OCI-LY7 (cell line): ENCODE measurements around the gene PPP1R27. TPM values are rescaled to one million over a fixed set of nuclear protein-coding genes. Genes with fewer than 3 reads are reported as not detected.

ENCODE experiments used
- BruUV-seq: library from RNA; stranded (reverse); fragments of 400-500 nt; replicated peaks from 2 replicates; lab custom pipeline; 2021; lab: Mats Ljungman, UMichigan
- CTCF ChIA-PET: fragments of 300-600 bp; sonication (Branson Sonifier 250); formaldehyde crosslinking; loops from one replicate; lab custom pipeline; 2022; ENCODE audit warnings: antibody characterized with exemption; ENCODE audit not compliant: unreplicated experiment; lab: Charles Lee
- POLR2A ChIA-PET: fragments of 300-600 bp; sonication (Branson Sonifier 250); formaldehyde crosslinking; loops from one replicate; lab custom pipeline; 2022; ENCODE audit warnings: antibody characterized with exemption; lab: Charles Lee
- DNase-seq: peaks from one replicate; pipeline ENCODE4 v3.0.0-alpha.2; 2015; ENCODE audit warnings: low spot score
- H2AFZ ChIP-seq: fragments of 200-600 bp; sonication (generic), shearing (Covaris generic); 2 replicates; pipeline ENCODE4 v1.6.1; 2014; ENCODE audit warnings: mild to moderate bottlenecking, antibody characterized with exemption, low read length, moderate library complexity
- H3K27ac ChIP-seq: fragments of 200-600 bp; sonication (generic); 2 replicates; pipeline ENCODE4 v1.5.1; 2014; ENCODE audit warnings: mixed run types, low read depth, mild to moderate bottlenecking, moderate library complexity, low read length, inconsistent platforms; ENCODE audit not compliant: poor library complexity, severe bottlenecking
- H3K36me3 ChIP-seq: fragments of 200-600 bp; sonication (generic); 2 replicates; pipeline ENCODE4 v1.6.1; 2014; ENCODE audit warnings: mild to moderate bottlenecking, antibody characterized with exemption, low read length, moderate library complexity, mixed read lengths; ENCODE audit not compliant: insufficient read depth
- H3K4me1 ChIP-seq: fragments of 200-600 bp; sonication (generic); 2 replicates; pipeline ENCODE4 v1.5.1; 2014; ENCODE audit warnings: mild to moderate bottlenecking, low read length; ENCODE audit not compliant: insufficient read depth, poor library complexity, severe bottlenecking
- H3K4me2 ChIP-seq: fragments of 200-600 bp; sonication (generic); 2 replicates; pipeline ENCODE4 v1.6.1; 2014; ENCODE audit warnings: mild to moderate bottlenecking, low read length
- H3K4me3 ChIP-seq: fragments of 200-600 bp; sonication (generic); 2 replicates; pipeline ENCODE4 v1.5.1; 2014; ENCODE audit warnings: mild to moderate bottlenecking, low read depth, low read length; ENCODE audit not compliant: poor library complexity, severe bottlenecking
- H3K79me2 ChIP-seq: fragments of 200-600 bp; sonication (generic); 2 replicates; pipeline ENCODE4 v1.6.1; 2016; ENCODE audit warnings: low read depth, mild to moderate bottlenecking, low read length, moderate library complexity, mixed read lengths; ENCODE audit not compliant: insufficient read depth
- H3K9me2 ChIP-seq: fragments of 200-600 bp; sonication (generic); 2 replicates; pipeline ENCODE4 v1.6.1; 2016; ENCODE audit warnings: mild to moderate bottlenecking, low read length, mixed read lengths; ENCODE audit not compliant: insufficient read depth
- H3K9me3 ChIP-seq: fragments of 200-600 bp; sonication (generic); 2 replicates; pipeline ENCODE4 v1.6.1; 2014; ENCODE audit warnings: mild to moderate bottlenecking, mixed run types, low read length, mixed read lengths
- H4K20me1 ChIP-seq: fragments of 200-600 bp; sonication (generic); 2 replicates; pipeline ENCODE4 v1.6.1; 2014; ENCODE audit warnings: mild to moderate bottlenecking, antibody characterized with exemption, low read length, moderate library complexity, mixed read lengths; ENCODE audit not compliant: insufficient read depth
- CTCF ChIP-seq: fragments of 200-600 bp; sonication (generic); conservative IDR thresholded peaks from 2 replicates; pipeline ENCODE4 v1.5.1; 2014; ENCODE audit warnings: mild to moderate bottlenecking, antibody characterized with exemption, low read length, moderate library complexity, mixed read lengths
- EZH2phosphoT487 ChIP-seq: fragments of 200-600 bp; sonication (generic); IDR thresholded peaks from 2 replicates; pipeline ENCODE4 v1.6.1; 2018; ENCODE audit warnings: low read depth, borderline replicate concordance, mild to moderate bottlenecking, mixed run types, antibody characterized with exemption, low read length, moderate library complexity, mixed read lengths
- intact Hi-C: fragments of 100-400 bp; cut with micrococcal nuclease; formaldehyde crosslinking; loops from one replicate; pipeline ENCODE4 v1.10.0; 2022; ENCODE audit not compliant: unreplicated experiment
- total RNA-seq, 2 experiments: library from RNA; depleted of rRNA in 1 of 2; stranded (reverse); fragments of >200 nt in 1 of 2; shearing (Covaris generic) in 1 of 2; gene quantifications; 2 replicates each; pipeline ENCODE4 v1.2.3, GENCODE V29; 2014 to 2022

Gene PPP1R27
- total RNA-seq, 2 experiments from 2014 or later = not detected

GRCh38 chr17:81838753-81839255 lies 4.0 kb upstream of the PPP1R27 start:
- Histone ChIP-seq H3K4me3 (no peak overlapping the region), H3K4me1 (peaks cover 8% of the 10 kb centered on the region), H3K9me2 (no peaks in the 10 kb centered on the region), H3K4me2 (no peak overlapping the region), H3K36me3 (peaks cover 16% of the 10 kb centered on the region), H4K20me1 (no peaks in the 10 kb centered on the region), H3K79me2 (peaks cover 1% of the 10 kb centered on the region; the same call in 1 of the 2 replicates), H3K27ac (no peak overlapping the region), H3K9me3 (no peaks in the 10 kb centered on the region), H2AFZ (no peak overlapping the region)
- ChIA-PET CTCF (no interaction called here), POLR2A (interaction anchor here (1.5 kb wide), 1 partner anchor 15 kb away, joined by 4 read pairs; no protein-coding TSS in a partner anchor)
- DNase-seq = no peak
- intact Hi-C loops = no loop called here
- TF ChIP-seq EZH2phosphoT487 (no peak), CTCF (no peak)
- no TSS peak for BruUV-seq

GRCh38 chr17:81837641-81838040 lies 2.8 kb upstream of the PPP1R27 start:
- no peaks in the 10 kb centered on the region for H4K20me1 ChIP-seq
- peaks cover 7% of the 10 kb centered on the region; the same call in 1 of the 2 replicates for H3K79me2 ChIP-seq
- H2AFZ ChIP-seq = no peak overlapping the region
- ChIA-PET POLR2A (no interaction called here), CTCF (no interaction called here)
- DNase-seq = no peak
- H3K36me3 ChIP-seq = peaks cover 4% of the 10 kb centered on the region
- no peak overlapping the region for H3K27ac ChIP-seq
- H3K4me1 ChIP-seq = peaks cover 11% of the 10 kb centered on the region
- intact Hi-C loops = no loop called here
- H3K9me3 ChIP-seq = no peaks in the 10 kb centered on the region
- no peak overlapping the region for H3K4me2 ChIP-seq
- TF ChIP-seq EZH2phosphoT487 (no peak), CTCF (no peak)
- H3K9me2 ChIP-seq = no peaks in the 10 kb centered on the region
- no TSS peak for BruUV-seq
- no peak overlapping the region for H3K4me3 ChIP-seq
